Endothelial cell of umbilical vein (primary cell): Measurements from ENCODE around the gene KRTAP10-5. TPM values are rescaled to one million over a fixed set of nuclear protein-coding genes. Genes with fewer than 3 reads are reported as not detected.

Experiments used
- BruUV-seq: library from RNA; stranded (reverse); fragments of 400-500 nt; replicated peaks from 2 replicates; lab custom pipeline; 2021; lab: Mats Ljungman, UMichigan
- CTCF ChIA-PET: fragments of 300-600, 350-600 bp; sonication (Branson Sonifier 250); formaldehyde crosslinking; loops from one replicate; lab custom pipeline; 2021; ENCODE audit warnings: antibody characterized with exemption, inconsistent platforms; lab: Charles Lee
- POLR2A ChIA-PET: fragments of 300-600, 350-600 bp; sonication (Branson Sonifier 250); formaldehyde crosslinking; loops from one replicate; lab custom pipeline; 2021; ENCODE audit warnings: antibody characterized with exemption, inconsistent platforms; lab: Charles Lee
- DNase-seq: peaks from one replicate; pipeline ENCODE4 v3.0.0-alpha.2; 2011; ENCODE audit warnings: low read depth, low spot score
- FAIRE-seq: peaks from 2 replicates; lab custom pipeline; 2011; peaks lifted over from hg19 to GRCh38; lab: Jason Lieb, UNC
- H2AFZ ChIP-seq: 2 replicates; pipeline ENCODE4 v1.6.0; 2012; ENCODE audit warnings: low read depth, low read length, control low read depth, inconsistent platforms
- H3K27ac ChIP-seq: 2 replicates; pipeline ENCODE4 v1.5.1; 2011; ENCODE audit warnings: low read depth, mild to moderate bottlenecking, control low read depth, low read length, moderate library complexity; ENCODE audit not compliant: insufficient read depth
- H3K27me3 ChIP-seq, 2 experiments: 2 replicates each; pipeline versions ENCODE4 v1.6.0 to v1.6.1; 2011; ENCODE audit warnings: low read length in 2 of 2, mixed read lengths in 1 of 2; ENCODE audit not compliant: control insufficient read depth in 2 of 2, insufficient read depth in 2 of 2
- H3K36me3 ChIP-seq, 2 experiments: 2 replicates in 1 of 2; 3 replicates in 1 of 2; pipeline ENCODE4 v1.5.1; 2011; ENCODE audit warnings: low read length in 2 of 2, mild to moderate bottlenecking in 1 of 2, moderate library complexity in 1 of 2; ENCODE audit not compliant: control insufficient read depth in 2 of 2, insufficient read depth in 2 of 2; ENCODE audit errors: extremely low read depth in 1 of 2
- H3K4me1 ChIP-seq: 3 replicates; pipeline ENCODE4 v1.5.1; 2011; ENCODE audit warnings: mild to moderate bottlenecking, low read length; ENCODE audit not compliant: control insufficient read depth, insufficient read depth; ENCODE audit errors: extremely low read depth
- H3K4me2 ChIP-seq: 2 replicates; pipeline ENCODE4 v1.6.1; 2011; ENCODE audit warnings: low read length, control low read depth, mixed read lengths; ENCODE audit not compliant: insufficient read depth
- H3K4me3 ChIP-seq, 3 experiments: fragments of 200-600 bp in 1 of 3; sonication (generic), shearing (Covaris generic) in 1 of 3; replicated peaks in 1 of 3; 2 replicates each; pipeline ENCODE4 v1.5.1; 2011 to 2016; ENCODE audit warnings: control low read depth in 3 of 3, low read length in 3 of 3, mild to moderate bottlenecking in 2 of 3, inconsistent platforms in 1 of 3, low read depth in 1 of 3, moderate library complexity in 1 of 3; ENCODE audit not compliant: insufficient read depth in 1 of 3
- H3K79me2 ChIP-seq: 2 replicates; pipeline ENCODE4 v1.6.0; 2012; ENCODE audit warnings: low read length, inconsistent platforms; ENCODE audit not compliant: control insufficient read depth, insufficient read depth
- H3K9ac ChIP-seq: replicated peaks from 2 replicates; pipeline ENCODE3; 2011; ENCODE audit warnings: low read length, control low read depth; ENCODE audit not compliant: insufficient read depth; ENCODE audit errors: extremely low read depth
- H3K9me1 ChIP-seq: replicated peaks from 3 replicates; pipeline ENCODE4 v1.6.0; 2011; ENCODE audit warnings: mild to moderate bottlenecking, low read length; ENCODE audit not compliant: control insufficient read depth, insufficient read depth; ENCODE audit errors: extremely low read depth
- H3K9me3 ChIP-seq: replicated peaks from 2 replicates; pipeline ENCODE4 v1.5.1; 2012; ENCODE audit warnings: low read length, inconsistent platforms; ENCODE audit not compliant: control insufficient read depth, insufficient read depth
- H4K20me1 ChIP-seq: replicated peaks from 2 replicates; pipeline ENCODE3; 2011; ENCODE audit warnings: mild to moderate bottlenecking, low read length; ENCODE audit not compliant: control insufficient read depth, insufficient read depth; ENCODE audit errors: extremely low read depth
- EZH2 ChIP-seq: IDR thresholded peaks from 2 replicates; pipeline ENCODE4 v1.6.1; 2012; ENCODE audit warnings: borderline replicate concordance, low read depth, mild to moderate bottlenecking, moderate library complexity, low read length, inconsistent platforms; ENCODE audit not compliant: severe bottlenecking
- FOS ChIP-seq: IDR thresholded peaks from 2 replicates; pipeline ENCODE4 v1.6.1; 2011; ENCODE audit warnings: mild to moderate bottlenecking, low read length, moderate library complexity, borderline replicate concordance; ENCODE audit not compliant: insufficient read depth
- GATA2 ChIP-seq: IDR thresholded peaks from 2 replicates; pipeline ENCODE4 v1.7.0; 2011; ENCODE audit warnings: low read depth, mild to moderate bottlenecking, moderate library complexity, mixed read lengths, low read length; ENCODE audit not compliant: insufficient read length, insufficient read depth
- JUN ChIP-seq: IDR thresholded peaks from 2 replicates; pipeline ENCODE4 v1.6.1; 2011; ENCODE audit warnings: borderline replicate concordance, low read depth; ENCODE audit not compliant: insufficient read length, insufficient read depth
- MAX ChIP-seq: IDR thresholded peaks from 2 replicates; pipeline ENCODE4 v1.6.1; 2011; ENCODE audit not compliant: insufficient read depth, insufficient read length
- MYC ChIP-seq: IDR thresholded peaks from one replicate; pipeline ENCODE4 v1.6.1; 2011; ENCODE audit warnings: mild to moderate bottlenecking, low read depth, low read length
- POLR2A ChIP-seq: IDR thresholded peaks from 2 replicates; pipeline ENCODE4 v1.6.1; 2012; ENCODE audit warnings: low read depth, mild to moderate bottlenecking, control low read depth, low read length
- POLR2AphosphoS5 ChIP-seq: IDR thresholded peaks from 2 replicates; pipeline ENCODE4 v1.6.1; 2012; ENCODE audit warnings: low read depth, mild to moderate bottlenecking, control low read depth, low read length, moderate library complexity; ENCODE audit not compliant: insufficient read depth
- dilution Hi-C: fragments of 300-500 bp; cut with MboI; formaldehyde crosslinking; loops from one replicate; pipeline ENCODE4 v1.15.0; 2019; ENCODE audit warnings: low sequenced_read_pairs; ENCODE audit not compliant: extremely low pct_ligation_motif_present
- intact Hi-C: fragments of 100-400 bp; cut with micrococcal nuclease; formaldehyde crosslinking; loops from one replicate; pipeline ENCODE4 v1.10.0; 2022
- polyA plus RNA-seq, 4 experiments: library from polyadenylated mRNA; depleted of rRNA in 3 of 4; stranded (reverse) in 3 of 4; unstranded in 1 of 4; fragments of >200 nt; gene quantifications; 2 replicates each; pipeline versions ENCODE4 v1.2.1 to v1.2.3, GENCODE V29; 2011 to 2012; ENCODE audit warnings: missing spikeins in 1 of 4
- total RNA-seq: library from RNA; stranded (reverse); gene quantifications from 2 replicates; pipeline ENCODE4 v1.2.3, GENCODE V29; 2021
- TF ChIP-seq, protein P1 (sequence below), 2 donors: IDR thresholded peaks; 1 replicate in 1 of 2; 2 replicates in 1 of 2; pipeline ENCODE4 v1.5.1; 2011; ENCODE audit warnings: low read length in 2 of 2, mild to moderate bottlenecking in 2 of 2, moderate library complexity in 2 of 2, control low read depth in 1 of 2, inconsistent platforms in 1 of 2, low read depth in 1 of 2; ENCODE audit not compliant: insufficient read depth in 1 of 2; ENCODE audit errors: extremely low read depth in 1 of 2

The KRTAP10-5 gene
- total and polyA plus RNA-seq, 2 donors (not counting 3 experiments of a cell fraction or from before 2014, with no cell fraction given): not detected

DNA sequence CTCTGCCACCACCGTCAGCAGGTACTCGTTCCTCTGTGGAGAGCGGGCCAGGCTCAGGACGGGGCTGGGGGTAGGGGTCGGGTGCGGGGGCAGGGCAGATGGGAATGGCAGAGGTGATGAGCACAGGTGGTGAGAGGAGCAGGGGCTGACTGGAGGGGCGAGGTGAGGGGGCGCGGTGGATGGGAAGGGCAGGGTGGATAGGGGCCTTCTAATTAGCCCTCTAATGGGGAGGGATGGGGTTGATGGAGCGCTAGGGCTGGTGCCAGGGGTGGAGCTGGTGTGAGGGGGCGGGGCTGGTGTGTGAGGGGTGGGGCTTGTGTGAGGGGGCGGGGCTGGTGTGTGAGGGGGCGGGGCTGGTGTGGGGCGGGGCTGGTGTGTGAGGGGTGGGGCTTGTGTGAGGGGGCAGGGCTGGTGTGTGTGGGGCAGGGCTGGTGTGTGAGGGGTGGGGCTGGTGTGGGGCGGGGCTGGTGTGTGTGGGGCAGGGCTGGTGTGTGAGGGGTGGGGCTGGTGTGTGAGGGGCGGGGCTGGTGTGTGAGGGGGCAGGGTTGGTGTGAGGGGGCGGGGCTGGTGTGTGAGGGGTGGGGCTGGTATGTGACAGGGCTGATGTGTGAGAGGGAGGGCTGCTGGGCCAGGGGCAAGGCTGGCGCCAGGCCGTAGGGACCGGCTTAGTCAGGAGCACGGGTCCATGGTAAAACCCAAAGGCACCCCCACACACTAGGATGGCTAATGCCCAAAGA, 46.3 kb downstream of the KRTAP10-5 start:
- TF ChIP-seq POLR2AphosphoS5 (no peak), GATA2 (no peak), JUN (no peak), EZH2 (no peak), MYC (no peak), POLR2A (no peak), MAX (no peak), FOS (no peak)
- TF ChIP-seq, protein P1, sequence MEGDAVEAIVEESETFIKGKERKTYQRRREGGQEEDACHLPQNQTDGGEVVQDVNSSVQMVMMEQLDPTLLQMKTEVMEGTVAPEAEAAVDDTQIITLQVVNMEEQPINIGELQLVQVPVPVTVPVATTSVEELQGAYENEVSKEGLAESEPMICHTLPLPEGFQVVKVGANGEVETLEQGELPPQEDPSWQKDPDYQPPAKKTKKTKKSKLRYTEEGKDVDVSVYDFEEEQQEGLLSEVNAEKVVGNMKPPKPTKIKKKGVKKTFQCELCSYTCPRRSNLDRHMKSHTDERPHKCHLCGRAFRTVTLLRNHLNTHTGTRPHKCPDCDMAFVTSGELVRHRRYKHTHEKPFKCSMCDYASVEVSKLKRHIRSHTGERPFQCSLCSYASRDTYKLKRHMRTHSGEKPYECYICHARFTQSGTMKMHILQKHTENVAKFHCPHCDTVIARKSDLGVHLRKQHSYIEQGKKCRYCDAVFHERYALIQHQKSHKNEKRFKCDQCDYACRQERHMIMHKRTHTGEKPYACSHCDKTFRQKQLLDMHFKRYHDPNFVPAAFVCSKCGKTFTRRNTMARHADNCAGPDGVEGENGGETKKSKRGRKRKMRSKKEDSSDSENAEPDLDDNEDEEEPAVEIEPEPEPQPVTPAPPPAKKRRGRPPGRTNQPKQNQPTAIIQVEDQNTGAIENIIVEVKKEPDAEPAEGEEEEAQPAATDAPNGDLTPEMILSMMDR (IDR thresholded peaks at IDR 0.05; ENCODE audit: extremely low read depth in 1 of 2, insufficient read depth in 1 of 2, low read depth in 1 of 2, low read length in 2 of 2): no peak
- intact Hi-C loops (no loop called here), dilution Hi-C loops (no loop called here)
- Histone ChIP-seq H3K9me3 (no peaks in the 10 kb centered on the region), H3K36me3 (no peaks in the 10 kb centered on the region), H3K79me2 (no peaks in the 10 kb centered on the region), H3K9ac (no peak overlapping the region), H3K27ac (no peak overlapping the region), H3K4me3 (no peak overlapping the region), H3K9me1 (no peaks in the 10 kb centered on the region), H2AFZ (no peak overlapping the region), H3K27me3 (peaks cover 0 to 3% of the 10 kb centered on the region in 2 experiments), H3K4me1 (no peaks in the 10 kb centered on the region), H3K4me2 (no peak overlapping the region), H4K20me1 (no peaks in the 10 kb centered on the region)
- no peak for FAIRE-seq
- ChIA-PET CTCF (no interaction called here), POLR2A (no interaction called here)
- no peak for DNase-seq
- no TSS peak for BruUV-seq
